ENCODE results near the gene TMEM242.
A peak's percentile ranks its signal among the peaks of the same experiment; 100 is the strongest.

Gene TMEM242

DNA sequence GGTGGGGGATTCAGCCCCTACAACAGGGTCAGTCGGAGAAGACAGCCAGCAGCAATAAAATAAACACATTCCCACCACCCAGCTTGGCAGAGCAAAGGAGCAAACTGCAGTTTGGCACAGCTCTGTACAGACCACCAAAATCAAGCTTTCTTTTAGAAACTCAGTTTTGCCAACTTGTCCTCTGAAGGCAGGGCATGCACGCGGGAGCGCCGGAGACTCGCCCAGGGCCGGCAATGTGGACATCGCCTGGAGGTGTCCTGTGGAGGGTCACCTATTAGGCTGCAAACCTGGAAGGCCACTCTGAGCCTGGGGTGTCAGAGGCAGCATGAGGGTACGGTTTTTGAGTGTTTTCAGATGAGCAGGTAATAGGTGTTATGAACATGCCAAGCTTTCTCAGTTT lies 34.7 kb downstream of the TMEM242 start:
- no peak for DNase-seq (ENCODE audit: low spot score)

DNA sequence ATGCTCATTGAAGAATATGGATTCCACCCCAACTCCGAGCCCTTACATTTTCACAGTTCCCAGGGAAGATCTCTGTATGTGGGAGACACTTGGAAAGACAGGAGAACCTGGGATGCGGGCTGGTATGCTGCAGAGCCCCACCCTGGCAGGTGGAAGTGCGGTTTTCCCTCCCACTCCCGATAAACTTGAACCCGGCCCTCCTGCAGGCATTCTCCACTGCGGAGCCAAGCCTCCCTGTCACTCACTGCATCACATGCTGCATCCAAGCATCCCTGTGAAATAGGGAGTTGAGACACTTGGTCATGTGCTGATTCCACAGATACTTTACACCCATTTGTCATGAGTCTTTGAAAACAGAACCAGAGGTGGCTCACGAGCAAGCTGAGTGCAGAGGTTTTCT lies 35.4 kb downstream of the TMEM242 start:
- DNase-seq (ENCODE audit: low spot score): no peak

DNA sequence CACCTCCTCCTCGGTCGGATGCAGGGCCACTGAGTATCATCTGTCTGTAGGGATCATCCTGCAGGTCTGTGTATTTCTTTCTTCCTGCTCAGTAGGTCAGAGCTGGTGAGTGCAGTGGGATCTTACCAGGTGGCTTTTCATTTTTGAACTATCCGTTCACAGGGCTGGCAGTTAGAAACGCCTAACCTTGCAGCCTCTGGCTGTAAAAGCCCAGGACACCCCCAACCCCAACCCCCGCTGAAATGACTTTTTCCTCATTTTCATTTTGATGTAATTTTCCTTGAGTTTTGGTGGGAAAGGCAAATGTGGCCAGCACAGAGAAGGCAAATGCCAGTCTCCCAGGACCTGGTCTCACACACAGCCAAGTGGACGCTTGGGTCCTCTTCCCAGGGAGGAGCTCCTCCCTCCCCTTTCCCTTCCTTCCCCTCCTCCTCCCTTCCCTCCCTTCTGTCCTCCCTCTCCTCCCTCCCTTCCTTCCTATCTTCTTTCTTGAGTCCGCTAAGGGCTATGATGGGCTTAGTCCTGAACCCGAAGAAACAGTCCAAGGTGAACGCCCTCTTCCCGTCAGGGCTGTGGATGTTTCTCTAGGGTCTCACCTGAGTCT lies 36.0 kb downstream of the TMEM242 start:
- DNase-seq (ENCODE audit: low spot score): no peak

DNA sequence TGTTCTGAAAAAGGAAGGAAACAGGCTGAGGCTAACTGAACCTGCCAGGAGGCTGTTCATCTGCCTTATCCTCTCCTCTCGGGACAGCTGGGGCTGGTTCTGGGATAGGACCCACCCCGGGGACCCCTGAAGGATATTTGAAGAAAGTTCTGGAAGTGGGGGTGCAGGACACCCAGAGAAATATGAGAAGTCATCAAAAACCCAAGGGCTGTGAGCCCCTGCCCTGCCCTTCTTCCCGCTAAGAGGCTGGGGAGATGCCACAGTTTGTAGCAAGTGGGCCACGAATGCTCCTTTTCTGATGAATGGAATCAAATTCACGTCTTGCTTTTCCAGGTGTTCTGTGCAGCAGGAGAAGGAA lies 37.9 kb downstream of the TMEM242 start:
- no peak for DNase-seq (ENCODE audit: low spot score)

DNA sequence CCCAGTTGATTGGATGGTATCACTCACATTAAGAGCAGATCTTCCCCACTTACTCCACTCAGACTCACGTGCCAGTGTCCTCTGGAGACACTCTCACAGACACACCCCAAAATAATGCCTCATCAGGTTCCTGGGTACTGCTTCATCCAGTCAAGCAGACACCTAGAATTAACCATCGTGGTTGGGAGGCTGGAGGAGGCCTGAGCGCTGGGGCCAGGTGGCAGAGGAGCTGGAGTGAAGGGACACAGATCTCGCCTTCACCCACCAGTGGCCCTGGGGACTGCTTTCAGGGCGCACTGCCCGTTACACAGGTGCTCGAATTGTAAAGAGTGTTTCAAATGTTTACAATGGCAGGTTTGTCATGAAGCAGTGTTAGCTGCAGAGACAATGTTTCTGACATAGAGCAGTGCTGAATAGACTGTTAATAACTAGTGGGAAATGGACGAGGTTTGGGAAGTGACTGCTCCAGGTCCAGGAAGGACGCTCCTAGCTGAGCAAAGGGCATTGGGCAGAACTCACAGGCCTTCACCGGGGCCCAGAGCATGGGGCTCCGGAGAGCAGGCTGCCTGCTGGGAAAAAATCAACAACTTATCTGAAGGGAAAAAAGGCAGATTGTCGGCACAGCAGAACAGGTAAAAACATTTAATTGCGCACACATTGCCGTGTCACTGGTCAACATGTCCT lies 38.4 kb downstream of the TMEM242 start:
- DNase-seq (ENCODE audit: low spot score): no peak

DNA sequence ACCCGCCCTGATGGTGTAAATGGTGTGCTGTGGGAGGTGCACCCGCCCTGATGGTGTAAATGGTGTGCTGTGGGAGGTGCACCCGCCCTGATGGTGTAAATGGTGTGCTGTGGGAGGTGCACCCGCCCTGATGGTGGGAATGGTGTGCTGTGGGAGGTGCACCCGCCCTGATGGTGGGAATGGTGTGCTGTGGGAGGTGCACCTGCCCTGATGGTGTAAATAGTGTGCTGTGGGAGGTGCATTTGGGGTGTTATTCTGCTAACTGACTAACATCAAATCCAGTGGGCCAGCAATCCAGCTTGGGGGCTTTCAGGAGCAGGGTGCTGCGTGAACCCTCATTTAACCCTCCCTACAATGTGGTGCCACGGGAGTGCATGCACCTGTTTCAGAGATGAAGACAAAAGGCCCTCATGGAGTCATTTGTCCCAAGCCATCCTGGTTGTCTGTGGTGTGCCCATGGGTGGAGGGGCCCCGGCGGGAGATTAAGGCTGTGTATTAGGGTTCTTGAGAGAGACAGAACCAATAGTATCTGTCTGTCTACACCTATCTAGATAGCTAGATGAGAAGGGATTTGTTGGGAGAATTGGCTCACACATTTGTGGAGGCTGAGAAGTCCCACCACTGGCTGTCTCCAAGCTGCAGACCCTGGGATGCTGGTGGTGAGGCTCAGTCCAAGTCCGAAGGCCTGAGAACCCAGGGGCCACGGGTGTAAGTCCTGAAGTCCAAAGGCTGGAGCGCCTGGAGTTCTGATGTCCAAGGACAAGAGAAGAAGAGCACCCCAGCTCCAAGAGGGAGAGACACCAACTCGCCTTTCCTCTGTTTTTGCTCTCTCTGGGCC lies 39.2 kb downstream of the TMEM242 start:
- no peak for DNase-seq (ENCODE audit: low spot score)

DNA sequence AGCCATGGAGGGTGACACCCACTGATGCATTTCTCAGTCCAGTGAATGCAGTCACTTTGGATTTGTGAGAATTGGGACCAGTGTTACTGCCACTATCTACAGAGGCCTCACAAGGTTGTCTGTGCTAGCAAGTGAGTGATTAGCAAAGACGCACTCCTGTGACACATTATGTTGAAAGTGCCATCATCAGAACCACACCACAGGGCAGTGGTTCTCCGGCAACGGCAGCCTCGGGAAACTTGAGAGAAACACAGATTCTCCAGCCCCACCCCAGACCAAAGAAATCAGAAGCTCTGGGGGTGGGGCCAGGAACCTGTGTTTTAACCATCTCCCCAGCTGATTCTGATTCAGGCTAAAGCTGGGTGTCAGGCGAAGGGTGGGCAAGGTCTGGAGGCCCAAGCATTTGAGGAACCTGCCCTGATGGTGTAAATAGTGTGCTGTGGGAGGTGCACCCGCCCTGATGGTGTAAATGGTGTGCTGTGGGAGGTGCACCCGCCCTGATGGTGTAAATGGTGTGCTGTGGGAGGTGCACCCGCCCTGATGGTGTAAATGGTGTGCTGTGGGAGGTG lies 39.9 kb downstream of the TMEM242 start:
- no peak for DNase-seq (ENCODE audit: low spot score)

DNA sequence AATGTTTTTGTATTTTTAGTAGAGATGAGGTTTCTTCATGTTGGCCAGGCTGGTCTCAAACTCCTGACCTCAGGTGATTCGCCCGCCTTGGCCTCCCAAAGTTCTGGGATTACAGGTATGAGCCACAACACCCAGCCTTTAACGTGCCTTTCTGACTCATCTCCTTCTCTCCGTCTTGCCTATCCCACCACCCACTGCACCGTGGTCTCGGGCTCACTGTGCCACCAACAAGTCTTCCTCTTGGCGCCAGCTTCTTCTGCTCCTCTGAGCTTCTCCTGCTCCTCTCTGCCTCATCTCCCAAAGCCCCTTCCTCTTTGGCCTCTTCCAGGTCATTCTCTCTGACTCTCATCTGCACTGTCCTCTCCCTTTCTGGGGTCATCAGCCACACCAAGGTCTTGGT lies 41.0 kb downstream of the TMEM242 start:
- DNase-seq (ENCODE audit: low spot score): peak; percentile 56

DNA sequence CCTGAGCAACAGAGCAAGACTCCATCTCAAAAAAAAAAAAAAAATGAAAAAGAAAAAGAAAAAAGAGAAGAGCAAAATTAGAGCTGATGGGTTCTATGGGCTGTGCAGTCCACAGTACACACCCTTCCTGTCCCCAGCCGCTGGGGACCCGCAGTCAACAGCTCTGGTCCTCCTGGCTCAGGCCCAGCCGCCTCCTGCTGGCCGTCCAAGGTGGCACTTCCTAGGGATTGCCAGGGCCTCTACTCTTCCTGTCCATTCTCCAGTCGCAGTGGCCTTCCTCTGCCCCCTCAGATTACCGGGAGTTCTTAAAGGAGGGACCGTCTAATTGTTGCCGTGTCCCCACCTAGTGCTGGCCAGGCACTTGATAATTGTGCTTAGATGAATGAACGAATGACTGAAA lies 41.7 kb downstream of the TMEM242 start:
- DNase-seq (ENCODE audit: low spot score): peak; percentile 36

DNA sequence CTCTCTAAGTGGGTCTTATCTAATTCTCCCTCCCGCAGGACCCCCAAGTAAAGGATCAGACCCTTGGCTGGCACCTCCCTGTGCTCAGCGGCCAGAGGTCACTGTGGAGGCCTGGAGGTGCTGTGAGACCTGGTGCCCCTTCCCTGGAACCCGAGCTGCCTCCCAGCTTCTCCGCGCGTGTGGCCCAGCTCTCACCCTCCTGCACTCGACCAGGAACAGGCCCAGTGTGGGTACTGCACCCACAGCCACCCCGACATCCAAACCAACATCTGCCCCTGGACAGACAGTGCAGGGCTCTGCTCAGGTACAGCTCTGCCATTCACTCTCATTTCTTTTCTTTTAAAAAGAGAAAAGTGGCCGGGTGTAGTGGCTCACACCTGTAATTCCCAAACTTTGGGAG lies 42.4 kb downstream of the TMEM242 start:
- peak; percentile 14 for DNase-seq (ENCODE audit: low spot score)

DNA sequence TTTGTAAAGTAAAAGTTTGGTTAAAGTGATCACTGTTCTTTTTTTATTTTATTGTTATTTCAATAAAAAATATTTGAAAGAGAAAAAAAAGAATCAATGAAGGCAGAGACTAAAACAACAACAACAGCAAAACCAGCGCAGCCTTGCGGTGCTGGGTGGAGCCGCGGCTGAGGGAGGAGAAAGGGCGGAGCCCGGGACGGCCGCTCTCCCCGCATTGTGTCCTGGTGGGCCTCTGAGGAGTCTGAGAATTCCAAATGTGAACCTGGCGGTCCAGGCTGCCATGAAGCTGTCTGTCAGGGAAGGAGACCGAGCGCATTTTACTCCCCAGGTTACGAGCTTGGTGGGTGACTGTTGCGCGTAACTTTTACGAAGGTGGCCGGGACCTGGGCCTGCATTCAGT lies 43.2 kb downstream of the TMEM242 start:
- no peak for DNase-seq (ENCODE audit: low spot score)

DNA sequence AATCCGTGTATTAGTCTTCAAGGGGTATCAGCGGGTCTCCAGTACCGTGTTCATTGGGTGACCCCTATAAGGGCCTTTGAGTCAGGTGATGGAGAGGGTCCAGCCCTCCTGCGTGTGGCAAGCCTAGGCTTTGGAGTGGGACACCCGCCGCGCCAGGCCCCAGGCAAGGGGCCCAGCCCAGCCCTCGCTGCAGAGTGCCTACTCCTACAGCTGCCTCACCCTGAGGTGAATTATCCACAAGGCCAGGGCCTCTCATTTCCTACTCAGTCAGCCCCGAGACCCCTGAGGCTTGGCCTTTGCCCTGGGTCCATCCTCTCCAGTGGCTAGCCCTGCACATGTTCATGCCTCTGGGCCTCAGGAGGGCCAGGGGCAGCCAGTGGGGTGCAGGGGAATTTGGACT lies 45.1 kb downstream of the TMEM242 start:
- DNase-seq (ENCODE audit: low spot score): peak; percentile 46

DNA sequence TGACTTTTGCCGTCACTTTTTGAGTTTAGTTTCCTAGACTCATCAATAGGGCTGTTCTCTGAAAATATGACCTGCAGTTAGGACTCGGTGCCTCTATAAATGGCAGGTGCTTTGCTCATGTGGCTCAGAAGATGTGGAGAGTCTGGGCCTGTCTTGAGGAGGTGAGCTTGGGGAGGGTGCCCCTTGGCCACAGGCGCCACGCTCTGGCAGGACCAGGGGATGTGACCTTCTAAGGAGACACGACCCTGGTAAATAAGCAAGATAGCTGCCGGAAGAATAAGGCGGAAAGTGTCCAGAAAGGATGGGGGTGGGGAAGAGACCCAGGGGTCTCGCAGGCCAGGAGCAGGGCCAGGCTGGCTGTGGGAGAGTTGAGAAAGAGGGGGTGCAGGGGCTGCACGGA lies 46.6 kb downstream of the TMEM242 start:
- DNase-seq (ENCODE audit: low spot score): no peak

DNA sequence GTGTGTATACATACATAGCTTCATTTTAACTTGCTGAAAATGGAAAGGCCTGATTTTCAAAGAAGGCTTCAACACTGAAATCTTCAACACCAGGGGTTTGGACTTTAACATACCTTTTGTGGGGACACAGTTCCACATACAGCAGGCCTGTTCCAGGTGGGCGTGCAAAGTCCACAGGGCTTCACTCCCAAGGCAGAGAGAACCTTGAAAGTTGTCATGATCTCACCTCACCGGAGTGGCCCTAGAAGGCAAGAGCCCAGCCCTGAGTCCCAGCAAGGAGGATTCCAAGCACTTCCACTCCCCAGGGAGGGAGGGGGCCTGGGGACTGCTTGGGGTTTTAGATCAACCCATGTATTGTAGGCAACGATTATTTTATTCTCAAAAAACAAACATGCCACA lies 47.2 kb downstream of the TMEM242 start:
- DNase-seq (ENCODE audit: low spot score): peak; percentile 31

DNA sequence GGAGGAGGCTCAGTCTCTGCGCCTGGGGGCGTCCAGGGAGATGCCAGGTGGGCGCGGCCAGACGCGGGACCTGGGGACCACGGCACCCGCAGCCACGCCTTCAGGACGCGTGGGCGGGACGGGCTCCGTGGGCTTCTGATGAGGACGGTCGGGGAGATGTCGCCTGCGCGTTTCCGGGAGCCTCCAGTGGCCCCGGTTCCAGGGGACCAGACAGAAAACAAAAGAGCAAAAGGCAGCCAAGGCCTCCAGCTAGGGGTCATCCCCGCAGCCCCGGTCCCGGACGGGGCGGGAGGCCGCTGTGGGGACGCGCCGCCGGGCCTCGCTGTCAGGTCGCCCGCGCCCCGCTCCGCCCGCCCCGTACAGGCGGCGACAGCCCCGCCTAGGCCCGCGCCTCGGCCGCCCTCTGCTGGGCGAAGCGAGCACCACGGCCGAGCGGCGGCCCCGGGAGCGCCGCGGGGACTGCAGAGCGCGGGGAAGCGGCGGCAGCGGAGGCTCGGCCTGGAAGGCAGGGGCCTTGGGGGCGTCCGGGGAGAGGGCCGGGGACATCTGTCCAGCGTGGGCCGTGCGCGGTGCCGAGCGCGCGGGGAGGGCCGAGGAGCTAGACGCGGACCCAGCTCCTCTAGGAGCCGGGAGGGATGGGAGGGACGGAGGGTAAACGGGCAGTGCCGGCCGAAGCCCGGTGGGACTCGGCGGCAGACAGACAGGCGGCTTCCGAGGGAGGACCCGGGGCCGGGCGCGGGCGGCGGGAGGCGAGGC lies 48.7 kb downstream of the TMEM242 start:
- peak; percentile 85 for DNase-seq (ENCODE audit: low spot score)

DNA sequence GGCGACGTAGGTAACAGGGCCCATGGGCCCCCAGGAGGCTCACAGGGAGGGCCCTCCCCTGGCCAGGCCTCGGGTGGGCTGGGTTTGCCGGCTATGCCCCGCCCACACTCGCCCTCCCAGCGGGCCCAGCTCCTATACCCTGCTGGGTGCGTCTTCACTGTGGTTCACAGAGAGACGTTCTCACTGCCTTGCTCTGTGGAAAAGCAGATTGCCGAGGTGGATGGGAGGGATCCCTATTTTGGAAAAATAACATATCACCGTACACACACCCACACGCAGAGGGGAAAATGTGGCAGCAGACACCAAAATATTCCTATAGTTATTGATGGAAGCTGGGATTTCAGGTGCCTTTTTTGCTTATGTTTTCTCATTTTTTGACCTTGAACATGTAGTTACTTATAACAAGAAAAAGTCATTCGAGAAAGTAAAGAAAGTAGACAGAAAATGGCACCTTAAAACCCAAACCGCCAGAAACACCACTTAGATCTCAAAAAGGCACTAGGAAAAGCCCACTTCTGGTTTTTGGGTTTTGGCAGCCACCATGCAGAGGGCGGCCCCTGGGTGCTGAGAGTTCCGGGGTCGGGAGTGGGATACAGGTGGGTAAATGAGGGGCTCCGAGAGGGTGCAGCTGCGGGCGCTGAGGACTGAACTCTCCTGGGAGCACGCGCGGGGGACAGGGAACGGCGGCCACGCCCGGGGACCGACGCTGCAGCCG lies 49.4 kb downstream of the TMEM242 start:
- DNase-seq (ENCODE audit: low spot score): peak; percentile 59

DNA sequence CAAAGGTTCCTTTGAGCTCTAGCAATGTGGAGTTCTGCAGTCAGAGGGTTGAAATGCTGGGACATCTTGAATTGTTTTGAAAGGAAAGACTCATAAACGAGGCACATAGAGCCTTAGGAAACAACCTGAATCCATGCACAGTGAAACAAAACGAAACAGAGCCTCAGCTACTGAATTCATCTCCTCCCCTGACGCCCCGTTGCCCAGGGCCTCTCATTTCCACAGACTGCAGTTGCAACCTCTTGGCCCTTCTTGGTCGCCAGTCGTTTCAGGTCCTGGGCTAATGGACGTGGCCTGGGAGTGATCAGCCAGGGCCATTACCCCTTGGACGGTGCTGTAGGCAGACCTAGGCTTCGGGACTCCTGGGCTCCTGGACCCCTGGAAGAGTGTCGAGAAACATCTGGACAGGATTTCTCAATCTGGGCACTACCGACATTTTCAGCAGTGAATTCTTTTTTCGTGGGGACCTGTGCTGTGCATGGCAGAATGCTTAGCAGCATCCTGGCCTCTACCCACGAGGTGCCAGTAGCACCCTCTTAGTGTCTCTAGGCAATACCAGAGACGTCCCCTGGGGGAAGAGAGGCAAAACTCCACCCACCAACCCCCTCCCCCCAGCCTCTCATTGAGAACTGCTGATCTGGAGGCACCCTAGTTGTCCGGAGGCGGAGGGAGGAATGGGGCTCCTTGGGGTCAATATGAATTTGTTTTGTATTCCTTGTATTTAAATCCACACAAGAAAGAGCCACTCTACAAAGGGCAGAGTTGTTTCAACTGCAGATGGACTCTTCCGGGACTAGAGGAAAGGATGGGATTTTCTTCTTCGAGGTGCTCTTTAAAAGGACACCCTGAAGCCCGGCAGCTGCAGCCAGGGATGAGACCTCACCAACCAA lies 50.2 kb downstream of the TMEM242 start:
- peak; percentile 57 for DNase-seq (ENCODE audit: low spot score)

DNA sequence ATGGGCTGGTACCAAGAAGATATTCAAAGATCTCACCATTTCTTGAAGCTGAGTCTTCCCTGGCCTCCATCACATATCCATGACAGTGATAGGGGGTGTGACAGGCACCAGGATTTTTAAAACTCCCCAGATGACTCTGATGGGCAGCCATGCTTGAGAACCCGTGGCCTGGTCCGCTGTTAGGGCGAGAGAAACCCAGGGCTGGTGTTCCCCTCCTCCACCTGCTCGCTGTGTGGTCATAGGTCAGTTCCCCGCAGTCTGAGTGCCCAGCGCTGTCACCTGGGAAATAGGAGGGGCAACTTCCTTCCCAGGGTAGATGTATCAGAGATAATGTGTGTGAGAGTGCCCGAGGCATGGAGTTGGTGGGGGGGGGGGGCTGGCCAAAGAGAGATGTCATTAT lies 50.9 kb downstream of the TMEM242 start:
- DNase-seq (ENCODE audit: low spot score): no peak

DNA sequence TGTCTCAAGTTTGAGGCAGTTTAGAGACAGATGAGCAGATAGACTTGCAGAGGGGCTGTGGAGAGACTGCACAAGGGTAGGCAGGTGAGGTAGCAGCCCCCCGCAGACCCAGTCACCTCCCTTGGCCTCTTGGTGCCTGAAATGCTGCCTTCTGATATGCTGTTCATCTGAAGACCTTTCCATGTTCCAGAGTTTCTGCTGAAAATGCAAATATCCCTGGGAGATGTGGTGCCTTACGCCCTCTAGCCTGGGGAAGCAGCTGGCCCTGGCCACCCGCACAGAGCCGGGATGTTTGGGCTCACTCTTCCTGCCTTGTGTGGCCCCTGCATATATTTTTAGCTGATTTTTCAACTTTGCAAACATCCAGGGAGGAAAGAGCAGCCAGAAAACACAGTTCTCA lies 51.4 kb downstream of the TMEM242 start:
- no peak for DNase-seq (ENCODE audit: low spot score)

DNA sequence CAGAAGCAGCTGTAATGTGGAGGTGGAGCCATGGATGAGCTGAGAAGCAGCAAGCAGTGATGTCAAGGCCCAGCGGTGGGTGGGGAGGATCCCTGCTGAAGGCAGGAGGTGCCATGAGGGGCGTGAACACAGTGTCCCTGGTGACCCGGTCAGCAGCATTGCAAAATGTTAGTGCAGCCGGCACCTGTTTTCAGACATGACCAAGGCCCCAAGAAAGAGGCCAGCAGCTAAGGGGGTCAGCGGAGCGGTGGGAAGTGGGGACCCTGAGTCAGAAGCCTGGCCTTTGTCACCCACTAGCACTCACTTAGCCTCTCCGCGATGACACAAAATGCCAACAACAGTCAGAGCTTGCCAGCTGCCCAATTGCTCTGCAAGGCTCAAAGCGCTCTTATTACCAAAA lies 51.9 kb downstream of the TMEM242 start:
- DNase-seq (ENCODE audit: low spot score): no peak

DNA sequence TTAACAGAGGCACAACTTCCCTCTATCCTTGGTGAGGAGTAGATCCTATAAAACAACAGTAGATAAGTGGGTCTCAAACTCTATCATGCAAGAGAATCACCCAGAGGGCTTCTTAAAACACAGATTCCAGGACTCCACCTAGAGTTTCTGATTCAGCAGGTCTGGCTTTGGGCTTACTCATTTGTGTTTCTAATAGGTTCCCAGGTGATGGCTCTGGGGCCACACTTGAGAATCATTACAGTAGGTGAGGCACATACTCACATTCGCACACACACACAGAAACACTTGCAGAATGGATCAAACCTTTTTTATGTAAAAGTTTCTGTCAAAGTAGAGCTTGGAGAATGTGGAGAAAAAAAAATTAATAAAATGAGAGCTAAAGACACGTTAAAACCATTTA lies 52.4 kb downstream of the TMEM242 start:
- no peak for DNase-seq (ENCODE audit: low spot score)

All from left forelimb (tissue), 1 donor.